Measurements from ENCODE around the gene ASTN2.

Gene ASTN2

GRCh38 chr9:116558818-116559540 is 855.9 kb downstream of the ASTN2 start:
- H3K4me3 ChIP-seq (ENCODE audit: low read length): no peak overlapping the region
- DNase-seq (ENCODE audit: low read depth): no peak
- TF ChIP-seq, protein P1, sequence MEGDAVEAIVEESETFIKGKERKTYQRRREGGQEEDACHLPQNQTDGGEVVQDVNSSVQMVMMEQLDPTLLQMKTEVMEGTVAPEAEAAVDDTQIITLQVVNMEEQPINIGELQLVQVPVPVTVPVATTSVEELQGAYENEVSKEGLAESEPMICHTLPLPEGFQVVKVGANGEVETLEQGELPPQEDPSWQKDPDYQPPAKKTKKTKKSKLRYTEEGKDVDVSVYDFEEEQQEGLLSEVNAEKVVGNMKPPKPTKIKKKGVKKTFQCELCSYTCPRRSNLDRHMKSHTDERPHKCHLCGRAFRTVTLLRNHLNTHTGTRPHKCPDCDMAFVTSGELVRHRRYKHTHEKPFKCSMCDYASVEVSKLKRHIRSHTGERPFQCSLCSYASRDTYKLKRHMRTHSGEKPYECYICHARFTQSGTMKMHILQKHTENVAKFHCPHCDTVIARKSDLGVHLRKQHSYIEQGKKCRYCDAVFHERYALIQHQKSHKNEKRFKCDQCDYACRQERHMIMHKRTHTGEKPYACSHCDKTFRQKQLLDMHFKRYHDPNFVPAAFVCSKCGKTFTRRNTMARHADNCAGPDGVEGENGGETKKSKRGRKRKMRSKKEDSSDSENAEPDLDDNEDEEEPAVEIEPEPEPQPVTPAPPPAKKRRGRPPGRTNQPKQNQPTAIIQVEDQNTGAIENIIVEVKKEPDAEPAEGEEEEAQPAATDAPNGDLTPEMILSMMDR (conservative IDR thresholded peaks at IDR 0.05; ENCODE audit: low read depth, low read length): no peak

GRCh38 chr9:116558035-116558434 is 856.8 kb downstream of the ASTN2 start:
- DNase-seq (ENCODE audit: low read depth): no peak
- no peak overlapping the region for H3K4me3 ChIP-seq (ENCODE audit: low read length)
- TF ChIP-seq, protein P1 (conservative IDR thresholded peaks at IDR 0.05; ENCODE audit: low read depth, low read length): no peak

- no peak for DNase-seq (ENCODE audit: low read depth)
- no peak overlapping the region for H3K4me3 ChIP-seq (ENCODE audit: low read length)
- TF ChIP-seq, protein P1 (conservative IDR thresholded peaks at IDR 0.05; ENCODE audit: low read depth, low read length): no peak
Observed at GRCh38 chr9:116555556-116556155, 859.2 kb downstream of the ASTN2 start.

GRCh38 chr9:116555119-116555518 is 859.7 kb downstream of the ASTN2 start:
- TF ChIP-seq, protein P1 (conservative IDR thresholded peaks at IDR 0.05; ENCODE audit: low read depth, low read length): no peak
- DNase-seq (ENCODE audit: low read depth): no peak
- no peak overlapping the region for H3K4me3 ChIP-seq (ENCODE audit: low read length)

DNA sequence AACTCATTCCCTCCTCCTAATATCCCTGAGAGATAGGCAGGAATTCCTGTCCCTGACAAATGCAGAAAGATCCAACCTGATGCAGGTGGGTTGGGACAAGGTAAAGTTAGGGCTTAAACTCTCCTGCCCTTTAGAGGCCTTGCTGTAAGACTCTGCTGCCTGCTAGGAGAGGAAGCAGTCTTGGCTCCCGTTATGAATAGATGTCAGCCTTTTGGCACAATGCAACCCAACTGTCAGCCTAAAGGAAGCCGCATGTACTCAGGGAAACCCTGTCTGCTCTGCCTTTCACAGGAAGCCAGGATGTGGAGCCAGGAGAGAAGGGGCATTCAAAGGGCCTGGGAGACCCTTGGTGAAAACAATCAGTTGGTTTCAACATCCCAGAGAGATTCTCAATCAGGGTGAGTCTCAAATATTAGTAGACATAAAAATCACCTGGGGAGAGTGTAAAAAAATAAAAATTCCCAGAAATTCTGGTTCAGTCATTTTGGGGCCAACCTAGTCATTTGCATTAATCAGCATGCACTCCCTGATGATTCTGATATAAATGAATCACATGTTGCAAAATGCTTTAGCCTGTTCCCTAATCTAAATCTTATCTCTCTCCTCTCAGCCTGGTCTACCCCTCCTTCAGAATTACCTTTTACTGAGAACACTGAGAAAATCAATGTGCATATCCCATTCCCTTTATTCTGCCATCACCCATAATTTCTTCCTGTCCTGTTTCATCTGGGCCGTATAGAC is 864.0 kb downstream of the ASTN2 start:
- no peak overlapping the region for H3K4me3 ChIP-seq (ENCODE audit: low read length)
- DNase-seq (ENCODE audit: low read depth): no peak
- TF ChIP-seq, protein P1 (conservative IDR thresholded peaks at IDR 0.05; ENCODE audit: low read depth, low read length): no peak

DNA sequence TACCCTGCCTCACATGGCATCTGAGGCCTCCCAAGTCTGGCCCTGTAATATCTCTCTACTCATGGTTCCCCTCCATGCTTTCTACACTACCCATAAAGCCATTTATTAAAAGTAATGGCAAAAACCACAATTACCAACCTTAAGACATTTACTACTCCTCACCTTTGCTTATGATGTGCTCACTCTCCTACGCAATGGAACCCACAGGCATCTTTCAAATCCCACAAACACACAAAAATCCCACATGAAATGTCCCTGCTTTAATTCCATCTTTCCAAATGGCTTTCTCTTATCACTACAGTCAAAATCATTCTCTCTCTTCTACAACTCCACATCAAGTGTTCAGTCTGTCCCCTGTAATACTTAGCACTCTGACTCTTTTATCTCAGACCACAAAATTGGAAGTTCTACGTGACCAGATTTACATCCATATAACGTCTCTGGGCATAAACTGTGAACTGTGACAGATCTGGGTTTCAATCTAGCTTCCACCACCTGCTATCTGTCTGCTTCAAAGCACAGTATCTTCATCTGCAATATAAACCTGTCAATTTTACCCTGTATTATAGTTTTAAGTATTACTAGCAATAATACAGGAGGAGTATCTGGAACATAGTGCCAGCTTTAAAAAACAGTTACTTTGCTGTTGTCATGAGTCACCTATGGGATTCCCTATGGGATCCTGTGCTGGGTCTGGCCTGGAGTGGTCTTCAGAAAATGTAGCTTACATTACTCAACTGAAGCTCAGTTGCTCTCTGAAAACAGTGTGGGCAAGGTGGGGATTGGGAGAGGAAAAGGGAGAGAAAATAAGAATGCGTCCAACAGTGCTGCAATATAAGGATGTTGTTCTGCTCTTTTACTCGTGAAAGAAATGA is 864.8 kb downstream of the ASTN2 start:
- TF ChIP-seq, protein P1 (conservative IDR thresholded peaks at IDR 0.05; ENCODE audit: low read depth, low read length): no peak
- no peak overlapping the region for H3K4me3 ChIP-seq (ENCODE audit: low read length)
- no peak for DNase-seq (ENCODE audit: low read depth)

All from retinal pigment epithelial cell (primary cell).